Suprapubic skin (tissue), 4 donors: Measurements from ENCODE around the gene NCAPD2. TPM values are rescaled to one million over a fixed set of nuclear protein-coding genes. Genes with fewer than 3 reads are reported as not detected.
"Not testable (repeated sequence)": the region's sequence is repeated elsewhere in the genome, so short reads cannot be mapped to it uniquely, and the experiment has no call there.

Experiments used
- DNase-seq, 2 donors: peaks; one replicate each; pipeline ENCODE4 v3.0.0-alpha.2; 2019; ENCODE audit warnings: low spot score in 2 of 2
- H3K27ac ChIP-seq: fragments of 200-600 bp; sonication (generic); one replicate; pipeline ENCODE4 v1.5.1; 2019
- H3K27me3 ChIP-seq: fragments of 200-600 bp; sonication (generic); one replicate; pipeline ENCODE4 v1.5.1; 2019
- H3K36me3 ChIP-seq: fragments of 200-600 bp; sonication (generic); one replicate; pipeline ENCODE4 v1.5.1; 2019
- H3K4me1 ChIP-seq: fragments of 200-600 bp; sonication (generic); one replicate; pipeline ENCODE4 v1.5.1; 2019
- H3K4me3 ChIP-seq: fragments of 200-600 bp; sonication (generic); one replicate; pipeline ENCODE4 v1.5.1; 2019; ENCODE audit warnings: mild to moderate bottlenecking
- H3K9me3 ChIP-seq: fragments of 200-600 bp; sonication (generic); one replicate; pipeline ENCODE4 v1.5.1; 2019
- EP300 ChIP-seq: sonication (generic); formaldehyde crosslinking; IDR thresholded peaks from one replicate; pipeline ENCODE4 v1.6.1; 2017; ENCODE audit warnings: antibody characterized with exemption
- POLR2A ChIP-seq, 2 donors: fragments of 450-650 bp; IDR thresholded peaks; one replicate each; pipeline ENCODE4 v1.6.1; 2017; ENCODE audit warnings: antibody characterized with exemption in 2 of 2, mild to moderate bottlenecking in 2 of 2, moderate library complexity in 2 of 2
- POLR2AphosphoS5 ChIP-seq, 3 donors: sonication (generic); formaldehyde crosslinking; IDR thresholded peaks; one replicate each; pipeline ENCODE4 v1.6.1; 2017; ENCODE audit warnings: antibody characterized with exemption in 3 of 3
- WGBS: methylation state at CpG from one replicate; pipeline ENCODE4 v1.1.5; 2018; 5-methylcytosine and 5-hydroxymethylcytosine counted together
- total RNA-seq, 4 donors: library from RNA; depleted of rRNA; stranded (reverse); fragments of >200 nt; gene quantifications; one replicate each; pipeline ENCODE4 v1.1.0, GENCODE V29; 2016
- TF ChIP-seq, protein P1 (sequence below), 2 donors: fragments of 200-600 bp in 1 of 2; fragments of 450-650 bp in 1 of 2; sonication (generic) in 1 of 2; IDR thresholded peaks; one replicate each; pipeline ENCODE4 v1.5.1; 2016 to 2019; ENCODE audit warnings: antibody characterized with exemption in 2 of 2, mild to moderate bottlenecking in 1 of 2, moderate library complexity in 1 of 2

The NCAPD2 gene
- total RNA-seq, 4 donors from 2014 or later, result 22.6 to 43.2 (median 31.0) TPM

DNA sequence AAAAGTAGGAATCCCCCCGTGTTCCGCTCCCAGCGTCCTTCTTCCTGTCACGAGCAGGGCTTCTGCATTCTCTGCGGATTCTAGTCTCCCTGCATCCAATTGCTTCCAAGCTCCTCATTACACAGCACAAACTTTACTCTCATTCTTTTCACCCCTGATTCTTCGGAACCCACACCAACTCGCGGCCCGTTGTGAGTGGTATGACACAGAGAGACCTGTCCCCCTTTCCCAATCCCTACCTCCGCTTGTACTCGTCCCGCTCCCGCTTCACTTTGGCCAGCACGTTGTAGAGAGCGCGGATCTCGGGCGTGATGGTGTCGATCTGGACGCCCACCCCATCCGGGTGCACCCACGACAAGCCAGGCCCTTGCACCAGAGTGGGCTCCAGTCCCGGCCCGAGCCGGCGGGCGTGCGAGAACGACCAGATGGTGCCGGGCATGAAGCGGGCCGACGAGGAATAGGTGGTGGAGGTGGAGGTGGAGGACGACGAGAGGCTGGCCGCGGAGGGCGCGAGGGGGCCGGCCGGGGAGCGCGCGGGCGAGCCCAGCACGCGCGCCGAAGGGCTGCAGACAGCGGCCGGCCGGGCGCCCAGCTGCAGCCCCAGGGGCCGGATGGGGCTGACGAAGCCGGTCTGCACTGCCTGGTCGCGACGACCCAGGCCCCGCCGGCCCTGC, 61.3 kb downstream of the NCAPD2 start:
- WGBS, result 42% methylated on average over 35 of the region's 61 CpGs
- Histone ChIP-seq H3K4me1 (peaks cover 53% of the 10 kb centered on the region), H3K36me3 (peaks cover 30% of the 10 kb centered on the region), H3K27me3 (no peaks in the 10 kb centered on the region), H3K27ac (peak overlapping the region; percentile 47), H3K4me3 (peak overlapping the region; percentile 59), H3K9me3 (no peaks in the 10 kb centered on the region)
- DNase-seq, result no peak
- TF ChIP-seq POLR2A (IDR thresholded peaks at IDR 0.05) (no peak), EP300 (no peak), POLR2AphosphoS5 (IDR thresholded peaks at IDR 0.05) (no peak)
- TF ChIP-seq, protein P1, sequence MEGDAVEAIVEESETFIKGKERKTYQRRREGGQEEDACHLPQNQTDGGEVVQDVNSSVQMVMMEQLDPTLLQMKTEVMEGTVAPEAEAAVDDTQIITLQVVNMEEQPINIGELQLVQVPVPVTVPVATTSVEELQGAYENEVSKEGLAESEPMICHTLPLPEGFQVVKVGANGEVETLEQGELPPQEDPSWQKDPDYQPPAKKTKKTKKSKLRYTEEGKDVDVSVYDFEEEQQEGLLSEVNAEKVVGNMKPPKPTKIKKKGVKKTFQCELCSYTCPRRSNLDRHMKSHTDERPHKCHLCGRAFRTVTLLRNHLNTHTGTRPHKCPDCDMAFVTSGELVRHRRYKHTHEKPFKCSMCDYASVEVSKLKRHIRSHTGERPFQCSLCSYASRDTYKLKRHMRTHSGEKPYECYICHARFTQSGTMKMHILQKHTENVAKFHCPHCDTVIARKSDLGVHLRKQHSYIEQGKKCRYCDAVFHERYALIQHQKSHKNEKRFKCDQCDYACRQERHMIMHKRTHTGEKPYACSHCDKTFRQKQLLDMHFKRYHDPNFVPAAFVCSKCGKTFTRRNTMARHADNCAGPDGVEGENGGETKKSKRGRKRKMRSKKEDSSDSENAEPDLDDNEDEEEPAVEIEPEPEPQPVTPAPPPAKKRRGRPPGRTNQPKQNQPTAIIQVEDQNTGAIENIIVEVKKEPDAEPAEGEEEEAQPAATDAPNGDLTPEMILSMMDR (IDR thresholded peaks at IDR 0.05), result no peak

DNA sequence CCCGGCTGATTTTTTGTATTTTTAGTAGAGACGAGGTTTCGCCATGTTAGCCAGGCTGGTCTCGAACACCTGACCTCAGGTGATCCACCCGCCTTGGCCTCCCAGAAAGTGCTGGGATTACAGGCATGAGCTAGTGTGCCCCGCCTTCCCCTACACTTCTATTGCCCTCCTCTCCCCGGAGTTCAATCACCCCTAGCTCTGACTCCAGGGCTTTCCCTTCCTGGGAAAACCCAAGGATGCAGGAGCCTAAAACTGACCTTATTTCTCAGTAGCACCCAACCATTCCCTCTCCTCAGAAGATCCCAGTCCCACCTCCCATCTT, 62.6 kb downstream of the NCAPD2 start:
- peaks cover 40% of the 10 kb centered on the region for H3K4me1 ChIP-seq
- H3K4me3 ChIP-seq, result peak overlapping the region; percentile 59
- not testable (repeated sequence) for H3K27me3 ChIP-seq, DNase-seq, H3K9me3 ChIP-seq, H3K27ac ChIP-seq
- H3K36me3 ChIP-seq, result peaks cover 43% of the 10 kb centered on the region
- 79% methylated on average over 7 of the region's 7 CpGs for WGBS

DNA sequence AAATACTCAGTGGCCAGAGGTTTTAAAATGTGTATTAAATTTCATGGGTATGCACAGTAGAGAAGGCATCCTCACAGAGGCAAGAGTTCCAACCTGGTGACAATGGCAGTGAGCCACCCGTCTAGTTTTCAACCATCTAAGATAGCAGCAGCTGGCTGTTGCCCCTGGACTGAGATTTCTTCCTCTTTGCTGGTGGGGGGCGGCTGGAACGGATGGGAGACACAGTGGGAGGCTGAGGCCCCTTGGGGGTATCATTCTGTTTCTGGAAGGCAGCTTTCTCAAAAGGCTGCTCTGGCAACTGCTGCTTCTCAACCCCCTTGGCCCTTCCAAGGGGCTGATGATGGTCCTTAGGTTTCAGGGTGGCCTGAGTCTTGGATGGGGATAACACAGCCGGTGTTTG, 63.0 kb downstream of the NCAPD2 start:
- no peak overlapping the region for H3K4me3 ChIP-seq
- H3K27ac ChIP-seq, result no peak overlapping the region
- H3K36me3 ChIP-seq, result peaks cover 47% of the 10 kb centered on the region
- no peak for DNase-seq
- TF ChIP-seq POLR2AphosphoS5 (IDR thresholded peaks at IDR 0.05), result no peak
- TF ChIP-seq, protein P1 (IDR thresholded peaks at IDR 0.05), result no peak
- no peak for TF ChIP-seq POLR2A (IDR thresholded peaks at IDR 0.05)
- peaks cover 36% of the 10 kb centered on the region for H3K4me1 ChIP-seq
- H3K27me3 ChIP-seq, result no peaks in the 10 kb centered on the region
- 67% methylated on average over 4 of the region's 4 CpGs for WGBS
- H3K9me3 ChIP-seq, result no peaks in the 10 kb centered on the region

DNA sequence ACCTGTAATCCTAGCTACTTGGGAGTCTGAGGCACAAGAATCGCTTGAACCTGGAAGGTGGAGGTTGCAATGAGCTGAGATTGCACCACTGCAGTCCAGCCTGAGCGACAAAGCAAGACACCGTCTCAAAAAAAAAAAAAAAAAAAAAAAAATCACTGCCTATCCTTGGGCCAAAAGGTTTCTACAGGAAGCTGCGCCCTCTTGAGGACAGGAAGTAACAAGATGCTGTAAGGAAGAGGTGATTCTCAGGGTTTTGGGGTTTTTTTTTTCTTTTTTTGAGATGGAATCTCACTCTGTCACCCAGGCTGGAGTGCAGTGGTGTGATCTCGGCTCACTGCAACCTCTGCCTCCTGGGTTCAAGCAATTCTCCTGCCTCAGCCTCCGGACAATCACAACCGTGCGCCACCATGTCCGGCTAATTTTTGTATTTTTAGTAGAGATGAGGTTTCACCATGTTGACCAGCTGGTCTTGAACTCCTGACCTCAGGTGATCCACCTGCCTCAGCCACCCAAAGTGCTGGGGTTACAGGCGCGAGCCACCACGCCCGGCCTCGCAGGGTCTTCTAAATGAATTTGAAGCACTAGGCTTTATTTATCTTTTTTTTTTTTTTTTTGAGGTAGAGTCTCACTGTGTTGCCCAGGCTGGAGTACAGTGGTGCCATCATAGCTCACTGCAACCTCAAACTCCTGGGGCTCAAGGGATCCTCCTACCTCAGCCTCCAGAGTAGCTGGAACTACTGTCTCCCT, 64.3 kb downstream of the NCAPD2 start:
- Histone ChIP-seq H3K4me1 (peaks cover 23% of the 10 kb centered on the region), H3K36me3 (peaks cover 60% of the 10 kb centered on the region)
- H3K27ac ChIP-seq, DNase-seq, H3K9me3 ChIP-seq, H3K27me3 ChIP-seq, H3K4me3 ChIP-seq: not testable (repeated sequence)
- TF ChIP-seq, protein P1 (IDR thresholded peaks at IDR 0.05), result peak in 1 of 2 donors; percentile 30
- WGBS, result 70% methylated on average over 14 of the region's 14 CpGs

DNA sequence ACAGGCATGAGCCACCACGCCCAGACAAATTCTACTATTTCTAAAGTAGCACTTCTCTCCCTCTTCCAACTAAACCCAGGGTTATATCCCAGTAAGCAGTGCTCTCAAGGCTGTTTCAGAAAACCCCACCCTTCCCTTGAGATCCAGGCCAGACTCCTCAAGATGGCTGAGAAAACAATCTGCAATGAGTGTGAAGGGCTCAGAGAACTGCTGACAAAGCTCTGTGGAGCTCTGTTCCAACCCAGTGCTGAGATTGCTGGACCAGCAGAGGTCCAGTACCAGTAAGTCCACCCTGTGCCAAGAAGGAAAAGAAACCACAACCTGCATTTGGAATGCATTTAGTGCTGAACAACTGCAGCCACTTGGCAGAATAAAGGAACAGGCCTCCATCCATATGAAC, 65.6 kb downstream of the NCAPD2 start:
- TF ChIP-seq POLR2AphosphoS5 (IDR thresholded peaks at IDR 0.05), result no peak
- no peak for TF ChIP-seq EP300
- TF ChIP-seq, protein P1 (IDR thresholded peaks at IDR 0.05), result no peak
- no peak for TF ChIP-seq POLR2A (IDR thresholded peaks at IDR 0.05)
- Histone ChIP-seq H3K27me3 (no peaks in the 10 kb centered on the region), H3K9me3 (no peaks in the 10 kb centered on the region), H3K27ac (no peak overlapping the region), H3K36me3 (peaks cover 70% of the 10 kb centered on the region), H3K4me1 (peaks cover 10% of the 10 kb centered on the region), H3K4me3 (no peak overlapping the region)
- no peak for DNase-seq
- WGBS, result 100% methylated on average over 1 of the region's 1 CpG
